Spleen (tissue), 11 donors: ENCODE measurements around the gene YPEL3. TPM values are rescaled to one million over a fixed set of nuclear protein-coding genes. Genes with fewer than 3 reads are reported as not detected.

Source experiments
- DNase-seq: peaks from one replicate; pipeline ENCODE4 v3.0.0-alpha.2; 2020
- H3K27ac ChIP-seq, 8 donors: fragments of 200-600 bp; sonication (generic) in 7 of 8; 1 replicate in 4 of 8; 2 replicates in 4 of 8; pipeline versions ENCODE4 v1.5.0 to v1.8.0; 2016 to 2021; ENCODE audit warnings: inconsistent platforms in 4 of 8, mild to moderate bottlenecking in 4 of 8, moderate library complexity in 1 of 8
- H3K27me3 ChIP-seq, 7 donors: fragments of 200-600 bp; sonication (generic) in 6 of 7; replicated peaks in 1 of 7; 1 replicate in 4 of 7; 2 replicates in 3 of 7; pipeline versions ENCODE4 v1.5.0 to v1.8.0; 2016 to 2021; ENCODE audit warnings: inconsistent platforms in 3 of 7, mild to moderate bottlenecking in 1 of 7
- H3K36me3 ChIP-seq, 6 donors: fragments of 200-600 bp; sonication (generic) in 5 of 6; 1 replicate in 4 of 6; 2 replicates in 2 of 6; pipeline versions ENCODE4 v1.5.0 to v1.8.0; 2016 to 2021; ENCODE audit warnings: inconsistent platforms in 2 of 6
- H3K4me1 ChIP-seq, 6 donors: fragments of 200-600 bp; sonication (generic) in 5 of 6; 1 replicate in 3 of 6; 2 replicates in 3 of 6; pipeline versions ENCODE4 v1.5.0 to v1.8.0; 2016 to 2021; ENCODE audit warnings: inconsistent platforms in 3 of 6
- H3K4me3 ChIP-seq, 8 donors: fragments of 200-600 bp; sonication (generic) in 7 of 8; 1 replicate in 4 of 8; 2 replicates in 4 of 8; pipeline versions ENCODE4 v1.5.0 to v1.8.0; 2016 to 2021; ENCODE audit warnings: inconsistent platforms in 4 of 8, mild to moderate bottlenecking in 4 of 8, moderate library complexity in 2 of 8
- H3K9me3 ChIP-seq, 8 donors: fragments of 200-600 bp; sonication (generic) in 7 of 8; 1 replicate in 4 of 8; 2 replicates in 4 of 8; pipeline versions ENCODE4 v1.5.0 to v1.8.0; 2016 to 2021; ENCODE audit warnings: inconsistent platforms in 4 of 8
- POLR2A ChIP-seq, 3 donors: fragments of 450-650 bp; IDR thresholded peaks; one replicate each; pipeline ENCODE4 v1.5.1; 2017; ENCODE audit warnings: antibody characterized with exemption in 3 of 3, mild to moderate bottlenecking in 1 of 3
- POLR2AphosphoS5 ChIP-seq, 3 donors: sonication (generic); formaldehyde crosslinking; IDR thresholded peaks; one replicate each; pipeline ENCODE4 v1.5.1; 2017; ENCODE audit warnings: antibody characterized with exemption in 3 of 3
- WGBS, 5 donors: extraction: QIAGEN DNeasy Blood & Tissue Kit in 3 of 5; methylation state at CpG; one replicate each; pipeline versions ENCODE4 v1.1.5 to v1.1.7; 2013 to 2018; 5-methylcytosine and 5-hydroxymethylcytosine counted together
- intact Hi-C: fragments of 100-400 bp; cut with DNase I; formaldehyde crosslinking; loops from one replicate; pipeline ENCODE4 v1.15.0; 2023; ENCODE audit warnings: low total_unique reads
- polyA plus RNA-seq, 3 donors: library from polyadenylated mRNA; stranded (reverse); fragments of 200-250 nt; gene quantifications; one replicate each; pipeline ENCODE4 v1.2.1, GENCODE V29; 2013
- total RNA-seq, 7 donors: library from RNA; depleted of rRNA in 3 of 7; stranded (reverse); fragments of >200 nt in 3 of 7; fragmentation: NEBNext Ultra II Directional in 4 of 7; extraction: Animal tissue kit (Norgen Biotek cat#: 25700) in 4 of 7; gene quantifications; one replicate each; pipeline versions ENCODE4 v1.1.0 to v1.2.1, GENCODE V29; 2016 to 2021
- TF ChIP-seq, protein P1 (sequence below), 11 experiments: fragments of 200-600 bp in 7 of 11; fragments of 450-650 bp in 4 of 11; sonication (generic) in 4 of 11; IDR thresholded peaks in 8 of 11; conservative IDR thresholded peaks in 3 of 11; 1 replicate in 7 of 11; 2 replicates in 4 of 11; pipeline versions ENCODE4 v1.4.0 to v1.8.0; 2016 to 2021; ENCODE audit warnings: antibody characterized with exemption in 11 of 11, inconsistent platforms in 4 of 11, mild to moderate bottlenecking in 1 of 11
- donor health status: healthy with polysubstance abuse.
- donor health status: DM: no; HTN: no; CAD: no; lungs with moderate emphysema.
- donor health status: DM: no; HTN: no; CAD: no.
- donor health status: Bipolar disorder and iron deficiency.
- donor health status: healthy.
- donor health status: DM: no; HTN: no; CAD: no.
- donor health status: DM: yes; HTN: yes; CAD: no.

Gene YPEL3
- total and polyA plus RNA-seq, 10 donors = 108 to 234 (median 143) TPM

GRCh38 chr16:30095166-30096078 lies 591 bp downstream of the YPEL3 start:
- Histone ChIP-seq H3K9me3 (peaks cover 5 to 41% (median 36%) of the 10 kb centered on the region in 8 donors), H3K4me3 (peak overlapping the region; percentile 39 to 84 (median 71)), H3K27me3 (no peaks in the 10 kb centered on the region), H3K27ac (peak overlapping the region; percentile 91 to 98 (median 97)), H3K36me3 (peaks cover 0 to 25% (median 15%) of the 10 kb centered on the region in 6 donors), H3K4me1 (peaks cover 33 to 60% (median 56%) of the 10 kb centered on the region in 6 donors)
- intact Hi-C loops = no loop called here
- WGBS, 5 donors = 12 to 23% (median 14%) methylated on average over 17 to 47 of the region's 47 CpGs
- DNase-seq = peak; percentile 87
- TF ChIP-seq POLR2AphosphoS5 (IDR thresholded peaks at IDR 0.05) = peak in 1 of 3 donors; percentile 24
- TF ChIP-seq, protein P1, sequence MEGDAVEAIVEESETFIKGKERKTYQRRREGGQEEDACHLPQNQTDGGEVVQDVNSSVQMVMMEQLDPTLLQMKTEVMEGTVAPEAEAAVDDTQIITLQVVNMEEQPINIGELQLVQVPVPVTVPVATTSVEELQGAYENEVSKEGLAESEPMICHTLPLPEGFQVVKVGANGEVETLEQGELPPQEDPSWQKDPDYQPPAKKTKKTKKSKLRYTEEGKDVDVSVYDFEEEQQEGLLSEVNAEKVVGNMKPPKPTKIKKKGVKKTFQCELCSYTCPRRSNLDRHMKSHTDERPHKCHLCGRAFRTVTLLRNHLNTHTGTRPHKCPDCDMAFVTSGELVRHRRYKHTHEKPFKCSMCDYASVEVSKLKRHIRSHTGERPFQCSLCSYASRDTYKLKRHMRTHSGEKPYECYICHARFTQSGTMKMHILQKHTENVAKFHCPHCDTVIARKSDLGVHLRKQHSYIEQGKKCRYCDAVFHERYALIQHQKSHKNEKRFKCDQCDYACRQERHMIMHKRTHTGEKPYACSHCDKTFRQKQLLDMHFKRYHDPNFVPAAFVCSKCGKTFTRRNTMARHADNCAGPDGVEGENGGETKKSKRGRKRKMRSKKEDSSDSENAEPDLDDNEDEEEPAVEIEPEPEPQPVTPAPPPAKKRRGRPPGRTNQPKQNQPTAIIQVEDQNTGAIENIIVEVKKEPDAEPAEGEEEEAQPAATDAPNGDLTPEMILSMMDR (IDR thresholded peaks at IDR 0.05 in 8 of 11, conservative IDR thresholded peaks at IDR 0.05 in 3 of 11) = no peak

DNA sequence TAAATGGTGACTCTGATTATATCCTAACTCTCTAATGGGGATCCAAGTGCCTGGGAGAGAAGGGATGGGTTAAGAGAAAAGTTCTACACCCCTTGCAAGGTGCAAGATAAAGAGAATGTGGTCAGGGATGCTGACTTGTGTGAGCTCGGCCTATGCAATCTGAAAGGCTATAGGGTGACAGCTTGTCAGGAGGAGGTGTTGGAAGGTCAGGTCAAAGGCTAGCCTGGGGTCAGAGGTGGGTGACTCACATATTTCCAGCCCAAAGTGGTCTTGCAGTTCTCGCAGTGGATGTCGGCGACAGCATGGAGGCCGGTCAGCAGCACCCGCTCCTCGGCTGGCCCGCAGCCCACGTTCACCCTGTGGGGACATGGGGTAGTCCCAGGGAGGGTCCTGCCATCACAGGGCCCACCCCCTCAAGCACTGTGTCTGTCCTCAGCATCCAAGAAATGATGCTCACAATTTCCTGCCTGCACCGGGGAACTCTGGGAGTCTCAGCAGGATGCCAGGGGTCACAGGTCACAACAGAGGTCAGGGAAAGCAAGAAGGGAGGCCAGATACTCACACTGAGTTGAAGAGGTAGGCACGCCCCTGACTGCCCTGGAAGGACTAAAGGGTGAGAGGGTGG lies 1.4 kb downstream of the YPEL3 start:
- peaks cover 5 to 34% (median 32%) of the 10 kb centered on the region in 8 donors for H3K9me3 ChIP-seq
- 62 to 89% (median 79%) methylated on average over 3 to 11 of the region's 11 CpGs for WGBS, 5 donors
- peak; percentile 84 for DNase-seq
- H3K4me1 ChIP-seq = peaks cover 33 to 68% (median 60%) of the 10 kb centered on the region in 6 donors
- H3K36me3 ChIP-seq = peaks cover 0 to 25% (median 15%) of the 10 kb centered on the region in 6 donors
- intact Hi-C loops = no loop called here
- H3K27ac ChIP-seq = peak overlapping the region; percentile 91 to 98 (median 97)
- H3K27me3 ChIP-seq = no peaks in the 10 kb centered on the region
- TF ChIP-seq POLR2A (IDR thresholded peaks at IDR 0.05) (no peak), POLR2AphosphoS5 (IDR thresholded peaks at IDR 0.05) (peak in 1 of 3 donors; percentile 5)
- TF ChIP-seq, protein P1 (IDR thresholded peaks at IDR 0.05 in 8 of 11, conservative IDR thresholded peaks at IDR 0.05 in 3 of 11) = no peak
- H3K4me3 ChIP-seq = peak overlapping the region; percentile 39 to 84 (median 71)

GRCh38 chr16:30092373-30093010 lies 3.5 kb downstream of the YPEL3 start:
- intact Hi-C loops = no loop called here

More at GRCh38 chr16:30092373-30093010, 3.5 kb downstream of the YPEL3 start:
- 1 to 2% (median 1%) methylated on average over 20 to 22 of the region's 22 CpGs for WGBS, 5 donors
- peak; percentile 91 to 94 (median 92) for TF ChIP-seq POLR2AphosphoS5 (IDR thresholded peaks at IDR 0.05)
- no peak for TF ChIP-seq POLR2A (IDR thresholded peaks at IDR 0.05)
- TF ChIP-seq, protein P1 (IDR thresholded peaks at IDR 0.05 in 8 of 11, conservative IDR thresholded peaks at IDR 0.05 in 3 of 11) = peak; percentile 76 to 93 (median 85)
- Histone ChIP-seq H3K36me3 (peaks cover 0 to 25% (median 15%) of the 10 kb centered on the region in 6 donors), H3K9me3 (peaks cover 5 to 13% (median 12%) of the 10 kb centered on the region in 8 donors), H3K27ac (peak overlapping the region; percentile 91 to 98 (median 97)), H3K27me3 (no peaks in the 10 kb centered on the region), H3K4me1 (peaks cover 33 to 80% (median 62%) of the 10 kb centered on the region in 6 donors), H3K4me3 (peak overlapping the region; percentile 45 to 74 (median 50))
- DNase-seq = peak; percentile 96
